K562 (cell line): ENCODE results near the gene SOAT2. TPM values are rescaled to one million over a fixed set of nuclear protein-coding genes. Genes with fewer than 3 reads are reported as not detected.

Experiments used
- ATAC-seq: fragments of 200-7000 bp; cut with Tn5 transposase; 3 replicates; pipeline ENCODE4 v1.9.1; 2020; ENCODE audit warnings: moderate library complexity
- BruUV-seq: library from RNA; stranded (reverse); fragments of 400-500 nt; replicated peaks from 2 replicates; lab custom pipeline; 2021; lab: Mats Ljungman, UMichigan
- CTCF ChIA-PET: fragments of 300-600 bp; formaldehyde crosslinking; extraction: SDS; loops from one replicate; lab custom pipeline; 2021; ENCODE audit warnings: low intra/inter-chr PET ratio; lab: Yijun Ruan, JAX
- POLR2A ChIA-PET: fragments of 300-600, 350-650 bp; sonication (Branson Sonifier 250); formaldehyde crosslinking; extraction: SDS; loops from one replicate; lab custom pipeline; 2021; ENCODE audit warnings: antibody characterized with exemption, inconsistent platforms; lab: Yijun Ruan, JAX
- DNase-seq, 4 experiments: peaks; one replicate each; pipeline versions ENCODE4 v3.0.0 to v3.0.0-alpha.2; 2011 to 2018; ENCODE audit warnings: low spot score in 3 of 4, mixed read lengths in 3 of 4; ENCODE audit errors: extremely low read depth in 1 of 4
- FAIRE-seq: peaks from 2 replicates; lab custom pipeline; 2011; peaks lifted over from hg19 to GRCh38; lab: Jason Lieb, UNC
- H2AFZ ChIP-seq: 2 replicates; pipeline ENCODE4 v1.6.0; 2011; ENCODE audit warnings: low read depth, low read length, control low read depth, inconsistent platforms
- H3K27ac ChIP-seq: fragments of 200-600 bp; 3 replicates; pipeline ENCODE4 v1.8.0; 2011; ENCODE audit warnings: low read depth, mild to moderate bottlenecking, control low read depth, inconsistent platforms, low read length, moderate library complexity, mixed read lengths; ENCODE audit errors: extremely low read depth
- H3K27me3 ChIP-seq, 2 experiments: fragments of 300-600 bp in 1 of 2; 2 replicates in 1 of 2; 3 replicates in 1 of 2; pipeline versions ENCODE4 v1.6.0 to v1.8.0; 2011; ENCODE audit warnings: inconsistent platforms in 2 of 2, low read length in 2 of 2, mild to moderate bottlenecking in 1 of 2, mixed read lengths in 1 of 2, moderate library complexity in 1 of 2; ENCODE audit not compliant: control insufficient read depth in 2 of 2, insufficient read depth in 2 of 2
- H3K36me3 ChIP-seq: fragments of 300-600 bp; 3 replicates; pipeline ENCODE4 v1.8.0; 2011; ENCODE audit warnings: mild to moderate bottlenecking, low read length, inconsistent platforms; ENCODE audit not compliant: control insufficient read depth, insufficient read depth
- H3K4me1 ChIP-seq, 2 experiments: fragments of 200-600 bp in 1 of 2; replicated peaks in 1 of 2; 2 replicates in 1 of 2; 3 replicates in 1 of 2; pipeline versions ENCODE4 v1.5.1 to v1.8.0; 2011; ENCODE audit warnings: inconsistent platforms in 2 of 2, low read length in 2 of 2, mild to moderate bottlenecking in 1 of 2, mixed read lengths in 1 of 2, moderate library complexity in 1 of 2; ENCODE audit not compliant: control insufficient read depth in 2 of 2, insufficient read depth in 2 of 2
- H3K4me2 ChIP-seq: 2 replicates; pipeline ENCODE4 v1.6.1; 2011; ENCODE audit warnings: low read length, control low read depth, inconsistent platforms, mixed read lengths; ENCODE audit not compliant: insufficient read depth
- H3K4me3 ChIP-seq: fragments of 200-600 bp; sonication (generic), shearing (Covaris generic); 2 replicates; pipeline ENCODE4 v1.5.1; 2016; ENCODE audit warnings: control low read depth, inconsistent platforms
- H3K79me2 ChIP-seq: fragments of 200-600 bp; 3 replicates; pipeline ENCODE4 v1.8.0; 2011; ENCODE audit warnings: low read length, inconsistent platforms; ENCODE audit not compliant: control insufficient read depth, insufficient read depth
- H3K9ac ChIP-seq, 2 experiments: 2 replicates each; pipeline versions ENCODE4 v1.6.0 to v1.6.1; 2011; ENCODE audit warnings: low read depth in 2 of 2, low read length in 2 of 2, control low read depth in 1 of 2, inconsistent platforms in 1 of 2, mild to moderate bottlenecking in 1 of 2, mixed read lengths in 1 of 2; ENCODE audit not compliant: insufficient read depth in 1 of 2
- H3K9me1 ChIP-seq: one replicate; pipeline ENCODE4 v1.6.0; 2011; ENCODE audit warnings: inconsistent platforms, mild to moderate bottlenecking, low read length, moderate library complexity; ENCODE audit not compliant: control insufficient read depth, insufficient read depth
- H3K9me3 ChIP-seq: replicated peaks from 2 replicates; pipeline ENCODE4 v1.5.1; 2011; ENCODE audit warnings: low read depth, low read length, inconsistent platforms; ENCODE audit not compliant: control insufficient read depth, insufficient read depth
- H4K20me1 ChIP-seq: replicated peaks from 2 replicates; pipeline ENCODE4 v1.6.1; 2011; ENCODE audit warnings: low read length, inconsistent platforms, mixed read lengths; ENCODE audit not compliant: control insufficient read depth, insufficient read depth
- GTF2F1 ChIP-seq: IDR thresholded peaks from 2 replicates; pipeline ENCODE4 v1.6.1; 2011; ENCODE audit warnings: low read depth, low read length, improper control_type of control experiment
- HNRNPLL ChIP-seq: fragments of 200-400 bp; formaldehyde crosslinking; IDR thresholded peaks from 2 replicates; pipeline ENCODE4 v1.6.1; 2017; ENCODE audit warnings: low read length, low read depth, mild to moderate bottlenecking; ENCODE audit not compliant: poor library complexity, severe bottlenecking
- IFI16 ChIP-seq: fragments of 250-450 bp; sonication (Bioruptor Pico); IDR thresholded peaks from 2 replicates; pipeline ENCODE4 v2.1.2; 2022; ENCODE audit warnings: mild to moderate bottlenecking, inconsistent platforms
- MEF2D ChIP-seq: conservative IDR thresholded peaks from 2 replicates; pipeline ENCODE4 v1.6.1; 2016; ENCODE audit warnings: low read depth, missing genetic modification characterization, missing compliant biosample characterization
- MYBL2 ChIP-seq, 2 experiments: fragments of 450-650 bp in 1 of 2; sonication (generic) in 1 of 2; formaldehyde crosslinking in 1 of 2; IDR thresholded peaks; 2 replicates each; pipeline versions ENCODE4 v1.6.1 to v1.8.1; 2017 to 2022; ENCODE audit warnings: borderline replicate concordance in 1 of 2, inconsistent platforms in 1 of 2, low read depth in 1 of 2, mild to moderate bottlenecking in 1 of 2, missing genetic modification reagents in 1 of 2, moderate library complexity in 1 of 2
- PHB2 ChIP-seq: fragments of 450-650 bp; IDR thresholded peaks from 2 replicates; pipeline ENCODE4 v1.6.1; 2017; ENCODE audit warnings: low read depth
- PHF21A ChIP-seq: fragments of 450-650 bp; IDR thresholded peaks from 2 replicates; pipeline ENCODE4 v1.6.1; 2017; ENCODE audit warnings: low read depth, borderline replicate concordance
- PHF8 ChIP-seq: fragments of 200-600 bp; sonication (generic); IDR thresholded peaks from 2 replicates; pipeline ENCODE4 v1.6.1; 2012; ENCODE audit warnings: mixed run types, mild to moderate bottlenecking, inconsistent platforms, low read length, moderate library complexity, borderline replicate concordance
- PURB ChIP-seq: sonication (generic); formaldehyde crosslinking; IDR thresholded peaks from 2 replicates; pipeline ENCODE4 v1.9.0; 2021; ENCODE audit warnings: low read depth, mild to moderate bottlenecking, missing genetic modification reagents
- SOX6 ChIP-seq: fragments of 450-650 bp; IDR thresholded peaks from 2 replicates; pipeline ENCODE4 v1.6.1; 2014; ENCODE audit warnings: mild to moderate bottlenecking
- ZNF175 ChIP-seq: fragments of 200-800 bp; sonication (Bioruptor generic); IDR thresholded peaks from 2 replicates; pipeline ENCODE4 v1.6.1; 2016; ENCODE audit warnings: low read depth, mild to moderate bottlenecking, missing genetic modification characterization, missing compliant biosample characterization
- WGBS: fragments of 100-300 bp; shearing (Covaris generic); methylation state at CpG from one replicate; pipeline ENCODE4 v1.1.6; 2016; ENCODE audit warnings: low coverage, mixed read lengths; ENCODE audit not compliant: insufficient coverage; ENCODE audit errors: missing lambda C conversion rate; 5-methylcytosine and 5-hydroxymethylcytosine counted together
- in situ Hi-C: fragments of 300-500 bp; cut with MboI; formaldehyde crosslinking; loops from 4 replicates; pipeline ENCODE4 v1.15.0; 2018; ENCODE audit warnings: inconsistent platforms, mixed read lengths
- intact Hi-C: fragments of 100-400 bp; cut with micrococcal nuclease; formaldehyde crosslinking; loops from 2 replicates; pipeline ENCODE4 v1.14.2; 2022
- polyA plus RNA-seq, 8 experiments: library from polyadenylated mRNA; depleted of rRNA in 4 of 8; stranded (reverse) in 5 of 8; unstranded in 3 of 8; fragments of >200 nt; fragmentation: Nextera tagmentation in 2 of 8; fragmentation: Illumina TruSeq in 1 of 8; extraction: Ambion mirVana in 2 of 8; extraction: Trizol in 1 of 8; gene quantifications; 2 replicates each; pipeline versions ENCODE4 v1.2.1 to v1.2.3, GENCODE V29; 2011 to 2014; ENCODE audit warnings: inconsistent platforms in 1 of 8, missing spikeins in 1 of 8
- total RNA-seq, 7 experiments: library from RNA; depleted of rRNA in 6 of 7; stranded (reverse); fragments of >200 nt in 6 of 7; fragmentation: Illumina TruSeq in 2 of 7; extraction: Trizol in 2 of 7; gene quantifications; 2 replicates each; pipeline versions ENCODE4 v1.2.1 to v1.2.3, GENCODE V29; 2011 to 2021; ENCODE audit warnings: low replicate concordance in 1 of 7
- TF ChIP-seq, protein P1 (sequence below): sonication (generic); formaldehyde crosslinking; IDR thresholded peaks from 2 replicates; pipeline ENCODE4 v1.8.1; 2023; ENCODE audit warnings: mild to moderate bottlenecking, missing genetic modification reagents

SOAT2 gene
- total and polyA plus RNA-seq, 9 of the 15 experiments (the other 6 are each of a cell fraction or from before 2014, with no cell fraction given), result 0.04 TPM; not detected in 8

GRCh38 chr12:53096759-53097158 is 6.5 kb upstream of the SOAT2 start:
- ATAC-seq (no peak), DNase-seq (no peak), FAIRE-seq (no peak)
- no peaks in the 10 kb centered on the region for H4K20me1 ChIP-seq
- TF ChIP-seq PHB2, result no peak
- no peak for TF ChIP-seq PHF21A
- no peak for TF ChIP-seq PURB (CRISPR knock-in tag)
- TF ChIP-seq MEF2D (tag), result no peak
- no peak for TF ChIP-seq IFI16 (CRISPR knock-in tag)
- TF ChIP-seq, protein P1, sequence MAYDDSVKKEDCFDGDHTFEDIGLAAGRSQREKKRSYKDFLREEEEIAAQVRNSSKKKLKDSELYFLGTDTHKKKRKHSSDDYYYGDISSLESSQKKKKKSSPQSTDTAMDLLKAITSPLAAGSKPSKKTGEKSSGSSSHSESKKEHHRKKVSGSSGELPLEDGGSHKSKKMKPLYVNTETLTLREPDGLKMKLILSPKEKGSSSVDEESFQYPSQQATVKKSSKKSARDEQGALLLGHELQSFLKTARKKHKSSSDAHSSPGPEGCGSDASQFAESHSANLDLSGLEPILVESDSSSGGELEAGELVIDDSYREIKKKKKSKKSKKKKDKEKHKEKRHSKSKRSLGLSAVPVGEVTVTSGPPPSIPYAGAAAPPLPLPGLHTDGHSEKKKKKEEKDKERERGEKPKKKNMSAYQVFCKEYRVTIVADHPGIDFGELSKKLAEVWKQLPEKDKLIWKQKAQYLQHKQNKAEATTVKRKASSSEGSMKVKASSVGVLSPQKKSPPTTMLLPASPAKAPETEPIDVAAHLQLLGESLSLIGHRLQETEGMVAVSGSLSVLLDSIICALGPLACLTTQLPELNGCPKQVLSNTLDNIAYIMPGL, result no peak
- no peak for TF ChIP-seq MYBL2 (IDR thresholded peaks at IDR 0.05; ENCODE audit: low read depth)
- TF ChIP-seq MYBL2 (CRISPR knock-in tag; IDR thresholded peaks at IDR 0.05; ENCODE audit: borderline replicate concordance), result no peak
- no peak for TF ChIP-seq GTF2F1
- TF ChIP-seq HNRNPLL, result no peak
- no peak for TF ChIP-seq PHF8
- no peak for TF ChIP-seq SOX6
- TF ChIP-seq ZNF175 (CRISPR knock-in tag), result no peak
- in situ Hi-C loops, result no loop called here
- H3K4me3 ChIP-seq, result no peak overlapping the region
- H3K9ac ChIP-seq, result no peak overlapping the region
- peaks cover 31 to 33% of the 10 kb centered on the region in 2 experiments for H3K4me1 ChIP-seq
- no peaks in the 10 kb centered on the region for H3K79me2 ChIP-seq
- no peak overlapping the region for H3K4me2 ChIP-seq
- intact Hi-C loops, result no loop called here
- H3K9me3 ChIP-seq, result no peaks in the 10 kb centered on the region
- CTCF ChIA-PET, result no interaction called here
- H2AFZ ChIP-seq, result no peak overlapping the region
- POLR2A ChIA-PET, result interaction anchor here (0.6 kb wide), 1 partner anchor 223 kb away, joined by 3 read pairs; no protein-coding TSS in a partner anchor
- no peaks in the 10 kb centered on the region for H3K27me3 ChIP-seq
- BruUV-seq, result no TSS peak
- H3K9me1 ChIP-seq, result peaks cover 6% of the 10 kb centered on the region
- 62% methylated on average over 7 of the region's 9 CpGs for WGBS
- H3K27ac ChIP-seq, result no peak overlapping the region
- H3K36me3 ChIP-seq, result no peaks in the 10 kb centered on the region
